Ishikawa (cell line): Measurements from ENCODE around the gene NCAPG2.

Source experiments
- CEBPB ChIP-seq: IDR thresholded peaks from 2 replicates; pipeline ENCODE4 v1.6.1; 2012
- CREB1 ChIP-seq: IDR thresholded peaks from 2 replicates; pipeline ENCODE4 v1.6.1; 2012; ENCODE audit warnings: low read depth
- EGR1 ChIP-seq: IDR thresholded peaks from 2 replicates; pipeline ENCODE4 v1.6.1; 2012
- EP300 ChIP-seq: IDR thresholded peaks from 2 replicates; pipeline ENCODE4 v1.6.1; 2012; ENCODE audit warnings: borderline replicate concordance
- FOXM1 ChIP-seq: IDR thresholded peaks from 2 replicates; pipeline ENCODE4 v1.6.1; 2012; ENCODE audit warnings: low read depth, borderline replicate concordance
- NFIC ChIP-seq: IDR thresholded peaks from 2 replicates; pipeline ENCODE4 v1.6.1; 2012
- RAD21 ChIP-seq: IDR thresholded peaks from 2 replicates; pipeline ENCODE4 v1.6.1; 2012; ENCODE audit warnings: low read depth
- TAF1 ChIP-seq: IDR thresholded peaks from 2 replicates; pipeline ENCODE4 v1.6.1; 2012; ENCODE audit warnings: low read depth, mild to moderate bottlenecking
- TCF12 ChIP-seq: IDR thresholded peaks from 2 replicates; pipeline ENCODE4 v1.6.1; 2012; ENCODE audit warnings: low read depth
- TEAD4 ChIP-seq: IDR thresholded peaks from 2 replicates; pipeline ENCODE4 v1.6.1; 2012
- YY1 ChIP-seq: IDR thresholded peaks from 2 replicates; pipeline ENCODE4 v1.6.1; 2012; ENCODE audit warnings: low read depth
- ZBTB7A ChIP-seq: IDR thresholded peaks from 2 replicates; pipeline ENCODE4 v1.6.1; 2012; ENCODE audit warnings: low read depth
- TF ChIP-seq, protein P1 (sequence below): IDR thresholded peaks from 2 replicates; pipeline ENCODE4 v1.6.1; 2012
- TF ChIP-seq, protein P2 (sequence below): IDR thresholded peaks from 2 replicates; pipeline ENCODE4 v1.6.1; 2012; ENCODE audit warnings: low read depth, mild to moderate bottlenecking
- TF ChIP-seq, protein P3 (sequence below): IDR thresholded peaks from 2 replicates; pipeline ENCODE4 v1.6.1; 2012

The NCAPG2 gene

DNA sequence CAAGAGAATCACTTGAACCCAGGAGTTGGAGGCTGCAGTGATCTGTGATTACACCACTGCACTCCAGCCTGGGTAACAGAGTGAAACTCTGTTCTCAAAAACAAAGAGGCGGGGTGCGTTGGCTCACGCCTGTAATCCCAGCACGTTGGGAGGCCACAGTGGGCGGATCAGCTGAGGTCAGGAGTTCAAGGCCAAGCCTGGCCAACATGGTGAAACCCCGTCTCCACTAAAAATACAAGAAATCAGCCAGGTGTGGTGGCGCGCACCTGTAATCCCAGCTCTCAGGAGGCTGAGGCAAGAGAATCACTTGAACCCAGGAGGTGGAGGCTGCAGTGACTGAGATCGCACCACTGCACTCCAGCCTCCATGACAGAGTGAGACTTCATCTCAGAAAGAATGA, 42.4 kb upstream of the NCAPG2 start:
- TF ChIP-seq TAF1 (no peak), EGR1 (no peak), EP300 (no peak), CREB1 (no peak), TEAD4 (no peak)

DNA sequence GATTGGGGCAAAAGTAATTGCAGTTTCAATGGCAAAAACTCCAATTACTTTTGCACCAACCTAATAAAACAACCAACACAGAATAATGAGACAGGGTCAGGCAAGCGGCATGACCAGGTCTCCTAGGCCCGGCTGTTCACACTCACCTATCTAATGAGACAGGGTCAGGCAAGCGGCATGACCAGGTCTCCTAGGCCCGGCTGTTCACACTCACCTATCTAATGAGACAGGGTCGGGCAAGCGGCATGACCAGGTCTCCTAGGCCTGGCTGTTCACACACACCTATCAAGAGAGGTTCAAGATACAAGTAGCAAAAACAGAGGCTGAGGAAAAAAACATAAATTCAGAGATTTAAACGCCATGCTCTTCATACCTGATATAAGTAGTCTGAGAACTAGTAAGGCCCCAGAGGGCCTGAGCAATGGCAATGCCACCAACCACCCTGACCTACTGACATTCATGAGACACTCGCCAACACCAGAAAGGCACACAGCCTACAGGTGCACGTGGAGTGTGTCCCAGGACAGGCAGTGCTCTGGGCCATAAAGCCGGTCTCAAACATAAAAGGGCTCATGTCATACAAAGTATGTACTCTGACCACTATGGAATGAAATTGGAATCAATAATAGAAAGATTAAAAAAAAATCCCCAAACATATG, 40.6 kb upstream of the NCAPG2 start:
- TF ChIP-seq NFIC (no peak), TEAD4 (no peak), EGR1 (no peak), RAD21 (no peak), TAF1 (no peak), TCF12 (no peak), CEBPB (no peak), CREB1 (no peak), YY1 (no peak), ZBTB7A (no peak), EP300 (no peak), FOXM1 (no peak)
- TF ChIP-seq, protein P1, sequence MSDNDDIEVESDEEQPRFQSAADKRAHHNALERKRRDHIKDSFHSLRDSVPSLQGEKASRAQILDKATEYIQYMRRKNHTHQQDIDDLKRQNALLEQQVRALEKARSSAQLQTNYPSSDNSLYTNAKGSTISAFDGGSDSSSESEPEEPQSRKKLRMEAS, result no peak
- TF ChIP-seq, protein P2, sequence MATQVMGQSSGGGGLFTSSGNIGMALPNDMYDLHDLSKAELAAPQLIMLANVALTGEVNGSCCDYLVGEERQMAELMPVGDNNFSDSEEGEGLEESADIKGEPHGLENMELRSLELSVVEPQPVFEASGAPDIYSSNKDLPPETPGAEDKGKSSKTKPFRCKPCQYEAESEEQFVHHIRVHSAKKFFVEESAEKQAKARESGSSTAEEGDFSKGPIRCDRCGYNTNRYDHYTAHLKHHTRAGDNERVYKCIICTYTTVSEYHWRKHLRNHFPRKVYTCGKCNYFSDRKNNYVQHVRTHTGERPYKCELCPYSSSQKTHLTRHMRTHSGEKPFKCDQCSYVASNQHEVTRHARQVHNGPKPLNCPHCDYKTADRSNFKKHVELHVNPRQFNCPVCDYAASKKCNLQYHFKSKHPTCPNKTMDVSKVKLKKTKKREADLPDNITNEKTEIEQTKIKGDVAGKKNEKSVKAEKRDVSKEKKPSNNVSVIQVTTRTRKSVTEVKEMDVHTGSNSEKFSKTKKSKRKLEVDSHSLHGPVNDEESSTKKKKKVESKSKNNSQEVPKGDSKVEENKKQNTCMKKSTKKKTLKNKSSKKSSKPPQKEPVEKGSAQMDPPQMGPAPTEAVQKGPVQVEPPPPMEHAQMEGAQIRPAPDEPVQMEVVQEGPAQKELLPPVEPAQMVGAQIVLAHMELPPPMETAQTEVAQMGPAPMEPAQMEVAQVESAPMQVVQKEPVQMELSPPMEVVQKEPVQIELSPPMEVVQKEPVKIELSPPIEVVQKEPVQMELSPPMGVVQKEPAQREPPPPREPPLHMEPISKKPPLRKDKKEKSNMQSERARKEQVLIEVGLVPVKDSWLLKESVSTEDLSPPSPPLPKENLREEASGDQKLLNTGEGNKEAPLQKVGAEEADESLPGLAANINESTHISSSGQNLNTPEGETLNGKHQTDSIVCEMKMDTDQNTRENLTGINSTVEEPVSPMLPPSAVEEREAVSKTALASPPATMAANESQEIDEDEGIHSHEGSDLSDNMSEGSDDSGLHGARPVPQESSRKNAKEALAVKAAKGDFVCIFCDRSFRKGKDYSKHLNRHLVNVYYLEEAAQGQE, result no peak
- TF ChIP-seq, protein P3, sequence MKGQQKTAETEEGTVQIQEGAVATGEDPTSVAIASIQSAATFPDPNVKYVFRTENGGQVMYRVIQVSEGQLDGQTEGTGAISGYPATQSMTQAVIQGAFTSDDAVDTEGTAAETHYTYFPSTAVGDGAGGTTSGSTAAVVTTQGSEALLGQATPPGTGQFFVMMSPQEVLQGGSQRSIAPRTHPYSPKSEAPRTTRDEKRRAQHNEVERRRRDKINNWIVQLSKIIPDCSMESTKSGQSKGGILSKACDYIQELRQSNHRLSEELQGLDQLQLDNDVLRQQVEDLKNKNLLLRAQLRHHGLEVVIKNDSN, result no peak

DNA sequence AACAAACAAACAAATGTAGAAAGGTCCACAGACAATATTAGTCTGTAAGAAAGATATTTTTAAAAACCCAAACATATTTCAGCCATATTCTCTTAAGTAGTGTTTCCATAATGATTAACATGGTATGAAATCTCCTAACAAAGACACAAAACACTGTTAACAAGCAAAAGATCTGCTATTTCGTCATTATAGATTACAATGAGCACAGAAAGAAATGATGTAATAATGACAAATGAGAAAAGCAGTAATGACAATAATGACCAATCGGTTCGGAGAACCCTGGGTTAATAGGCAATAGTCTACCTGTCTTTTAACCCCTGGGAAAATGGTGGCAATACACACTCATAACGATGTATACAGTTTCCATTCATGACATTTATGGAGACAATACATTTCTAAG, 39.5 kb upstream of the NCAPG2 start:
- no peak for TF ChIP-seq EP300
- TF ChIP-seq, protein P2, result no peak
- no peak for TF ChIP-seq CEBPB
- TF ChIP-seq FOXM1, result no peak
- TF ChIP-seq CREB1, result no peak
- no peak for TF ChIP-seq YY1
- TF ChIP-seq, protein P1, result no peak
- no peak for TF ChIP-seq RAD21
- no peak for TF ChIP-seq EGR1
- TF ChIP-seq, protein P3, result no peak
- no peak for TF ChIP-seq NFIC
- no peak for TF ChIP-seq ZBTB7A
- no peak for TF ChIP-seq TEAD4
- TF ChIP-seq TCF12, result no peak
- TF ChIP-seq TAF1, result no peak

DNA sequence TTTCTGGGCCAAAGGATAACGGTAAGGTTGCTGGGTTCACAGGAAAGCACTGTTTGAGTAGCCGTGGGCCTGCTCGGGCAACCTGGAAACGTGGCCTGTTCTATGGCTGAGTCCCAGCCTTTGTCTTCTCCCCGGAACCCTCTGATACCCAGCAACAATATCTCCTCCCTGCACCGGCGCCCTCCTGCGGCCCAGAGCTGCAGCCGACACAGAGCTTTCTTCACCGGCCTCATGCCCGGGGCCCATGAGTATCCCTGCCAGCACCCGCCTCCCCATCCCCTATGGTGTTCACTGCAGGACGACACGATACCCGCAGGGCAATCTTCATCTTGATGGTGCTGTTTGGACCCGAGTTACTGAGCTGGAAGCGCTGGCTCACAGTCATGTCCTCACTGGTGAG, 38.6 kb upstream of the NCAPG2 start:
- TF ChIP-seq, protein P2, result no peak
- TF ChIP-seq EGR1 (no peak), TCF12 (no peak), ZBTB7A (no peak), CEBPB (no peak), RAD21 (no peak), NFIC (no peak), TAF1 (no peak)
- TF ChIP-seq, protein P1, result no peak
